Neural progenitor cell (in vitro differentiated cells): ENCODE results near the gene PEAK1. TPM values are rescaled to one million over a fixed set of nuclear protein-coding genes. Genes with fewer than 3 reads are reported as not detected.

Experiments used
- DNase-seq: peaks from one replicate; pipeline ENCODE4 v3.0.0-alpha.2; 2016; ENCODE audit warnings: low spot score
- H2AFZ ChIP-seq: fragments of 200-600 bp; sonication (generic); replicated peaks from 2 replicates; pipeline ENCODE4 v1.6.1; 2016; ENCODE audit warnings: antibody characterized with exemption
- H3F3A ChIP-seq: fragments of 200-600 bp; sonication (generic); 2 replicates; pipeline ENCODE4 v1.6.1; 2016; ENCODE audit warnings: antibody characterized with exemption, low read depth
- H3K27ac ChIP-seq: fragments of 200-600 bp; sonication (generic); 2 replicates; pipeline ENCODE4 v1.5.1; 2016; ENCODE audit warnings: mild to moderate bottlenecking
- H3K27me3 ChIP-seq: fragments of 200-600 bp; sonication (generic); 2 replicates; pipeline ENCODE4 v1.6.1; 2016; ENCODE audit warnings: mild to moderate bottlenecking, moderate library complexity
- H3K36me3 ChIP-seq: fragments of 200-600 bp; sonication (generic); 2 replicates; pipeline ENCODE4 v1.5.1; 2016
- H3K4me1 ChIP-seq: fragments of 200-600 bp; sonication (generic); 2 replicates; pipeline ENCODE4 v1.6.1; 2016; ENCODE audit warnings: mixed run types
- H3K4me2 ChIP-seq: fragments of 200-600 bp; sonication (generic); 2 replicates; pipeline ENCODE4 v1.6.1; 2016
- H3K4me3 ChIP-seq: fragments of 200-600 bp; sonication (generic); 2 replicates; pipeline ENCODE4 v1.5.1; 2016
- H3K79me2 ChIP-seq: fragments of 200-600 bp; sonication (generic); 2 replicates; pipeline ENCODE4 v1.6.1; 2016; ENCODE audit warnings: low read depth
- H3K9ac ChIP-seq: fragments of 200-600 bp; sonication (generic); 2 replicates; pipeline ENCODE4 v1.6.1; 2016
- H3K9me3 ChIP-seq: fragments of 200-600 bp; sonication (generic); 2 replicates; pipeline ENCODE4 v1.5.1; 2016; ENCODE audit warnings: low read depth
- H4K20me1 ChIP-seq: fragments of 200-600 bp; sonication (generic); 2 replicates; pipeline ENCODE4 v1.6.1; 2016; ENCODE audit warnings: low read depth
- H3K27ac Mint-ChIP-seq: 3 replicates; pipeline ENCODE4 v1.8.0; 2021; ENCODE audit warnings: mixed read lengths
- H3K27me3 Mint-ChIP-seq: 2 replicates; pipeline ENCODE4 v1.8.0; 2022; ENCODE audit warnings: low read depth, mild to moderate bottlenecking, inconsistent platforms, moderate library complexity, mixed read lengths; ENCODE audit not compliant: insufficient read depth
- H3K36me3 Mint-ChIP-seq: 3 replicates; pipeline ENCODE4 v1.8.0; 2021; ENCODE audit warnings: mixed read lengths
- H3K4me1 Mint-ChIP-seq: 3 replicates; pipeline ENCODE4 v1.8.0; 2021; ENCODE audit warnings: mixed read lengths
- H3K4me3 Mint-ChIP-seq: 3 replicates; pipeline ENCODE4 v1.8.0; 2021; ENCODE audit warnings: mild to moderate bottlenecking, moderate library complexity, mixed read lengths
- H3K9me3 Mint-ChIP-seq: 3 replicates; pipeline ENCODE4 v1.8.0; 2020; ENCODE audit warnings: mixed read lengths
- CTCF ChIP-seq: fragments of 200-600 bp; sonication (generic); IDR thresholded peaks from 2 replicates; pipeline ENCODE4 v1.5.1; 2017; ENCODE audit warnings: antibody characterized with exemption, mild to moderate bottlenecking
- EZH2 ChIP-seq: fragments of 200-600 bp; sonication (generic); IDR thresholded peaks from 2 replicates; pipeline ENCODE4 v1.6.1; 2017; ENCODE audit warnings: antibody characterized with exemption, mild to moderate bottlenecking, moderate library complexity
- EZH2phosphoT487 ChIP-seq: fragments of 200-600 bp; sonication (generic); IDR thresholded peaks from 2 replicates; pipeline ENCODE4 v1.6.1; 2017; ENCODE audit warnings: antibody characterized with exemption
- total RNA-seq: library from RNA; depleted of rRNA; stranded (reverse); fragments of >200 nt; gene quantifications from 2 replicates; pipeline ENCODE4 v1.2.3, GENCODE V29; 2015; ENCODE audit warnings: low replicate concordance

The PEAK1 gene
- total RNA-seq, 1 donor from 2014 or later, result 30.9 TPM

- H3K9me3 ChIP-seq, result no peaks in the 10 kb centered on the region
- H3K36me3 ChIP-seq, result no peaks in the 10 kb centered on the region
- no peak overlapping the region for H3K27ac ChIP-seq
- Mint-ChIP-seq H3K4me1 (peaks cover 5% of the 10 kb centered on the region), H3K27ac (no peak overlapping the region), H3K9me3 (no peaks in the 10 kb centered on the region), H3K27me3 (no peaks in the 10 kb centered on the region), H3K36me3 (peaks cover 3% of the 10 kb centered on the region), H3K4me3 (no peak overlapping the region)
- H3K4me3 ChIP-seq, result no peak overlapping the region
- H3K79me2 ChIP-seq, result no peaks in the 10 kb centered on the region
- peak; percentile 50 for DNase-seq
- TF ChIP-seq CTCF, result peak; percentile 40
- no peak for TF ChIP-seq EZH2
- no peak overlapping the region for H2AFZ ChIP-seq
- H3K4me1 ChIP-seq, result no peaks in the 10 kb centered on the region
- H3F3A ChIP-seq, result peaks cover 4% of the 10 kb centered on the region
- H4K20me1 ChIP-seq, result no peaks in the 10 kb centered on the region
- H3K9ac ChIP-seq, result no peak overlapping the region
- no peak overlapping the region for H3K4me2 ChIP-seq
- no peaks in the 10 kb centered on the region for H3K27me3 ChIP-seq
Observed at GRCh38 chr15:77112838-77113504, 306.9 kb downstream of the PEAK1 start.

- H3K27ac Mint-ChIP-seq, result no peak overlapping the region
Observed at GRCh38 chr15:77111789-77112188, 308.1 kb downstream of the PEAK1 start.

DNA sequence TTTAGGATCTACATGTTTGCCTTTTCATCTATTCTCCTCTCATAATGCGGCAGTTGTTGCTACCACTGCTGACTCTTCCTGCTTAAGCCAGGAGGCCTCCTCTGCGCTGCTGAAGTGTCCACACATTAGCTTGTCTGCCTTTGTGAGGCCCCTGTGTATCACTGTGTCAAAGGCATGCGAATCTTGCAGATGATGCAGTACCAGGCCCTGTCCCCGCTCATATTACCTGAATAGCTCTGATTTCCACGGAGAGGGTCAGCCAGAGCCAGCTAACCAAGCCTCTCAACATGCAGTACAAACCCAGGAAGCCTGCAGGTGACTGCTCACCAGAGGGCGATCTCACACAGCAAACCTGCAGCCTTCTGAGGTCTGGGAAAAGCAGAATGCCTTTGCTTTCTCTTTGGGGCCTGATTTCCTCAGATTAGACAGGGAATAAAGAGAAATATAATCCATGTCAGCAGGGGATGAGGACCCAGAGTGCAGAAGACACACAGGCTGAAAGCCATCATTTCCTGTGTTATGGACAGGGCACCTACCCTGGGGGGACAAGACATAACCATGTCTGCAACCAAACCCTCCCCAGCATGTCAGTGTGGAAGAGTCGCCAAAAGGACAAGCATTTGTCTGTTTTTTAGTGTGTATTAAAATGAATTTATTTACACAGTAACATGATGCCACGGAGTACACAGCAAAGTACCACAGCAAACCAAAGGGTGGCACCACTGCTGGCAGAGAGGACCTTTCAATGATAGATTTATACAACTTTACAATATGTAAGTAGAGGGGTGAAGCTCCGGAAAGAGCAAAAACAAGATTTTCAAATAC is 312.2 kb downstream of the PEAK1 start:
- Mint-ChIP-seq H3K9me3 (no peaks in the 10 kb centered on the region), H3K4me1 (peaks cover 21% of the 10 kb centered on the region), H3K36me3 (no peaks in the 10 kb centered on the region), H3K27ac (peak overlapping the region; percentile 50), H3K4me3 (no peak overlapping the region), H3K27me3 (peaks cover 5% of the 10 kb centered on the region)
- peak; percentile 83 for DNase-seq
- Histone ChIP-seq H3K36me3 (no peaks in the 10 kb centered on the region), H3K4me3 (no peak overlapping the region), H3K9ac (no peak overlapping the region), H2AFZ (no peak overlapping the region), H3K4me2 (no peak overlapping the region), H3K79me2 (no peaks in the 10 kb centered on the region), H4K20me1 (no peaks in the 10 kb centered on the region), H3K4me1 (no peaks in the 10 kb centered on the region), H3F3A (no peaks in the 10 kb centered on the region), H3K27me3 (no peaks in the 10 kb centered on the region), H3K9me3 (no peaks in the 10 kb centered on the region), H3K27ac (no peak overlapping the region)
- no peak for TF ChIP-seq EZH2phosphoT487
- TF ChIP-seq EZH2, result no peak
- TF ChIP-seq CTCF, result peak; percentile 85

More at GRCh38 chr15:77111789-77112188, 308.1 kb downstream of the PEAK1 start:
- H3K36me3 Mint-ChIP-seq, result peaks cover 3% of the 10 kb centered on the region
- no peaks in the 10 kb centered on the region for H4K20me1 ChIP-seq
- peaks cover 4% of the 10 kb centered on the region for H3F3A ChIP-seq
- no peak overlapping the region for H3K27ac ChIP-seq
- H3K4me1 ChIP-seq, result no peaks in the 10 kb centered on the region
- H3K27me3 Mint-ChIP-seq, result no peaks in the 10 kb centered on the region
- H3K79me2 ChIP-seq, result no peaks in the 10 kb centered on the region
- no peaks in the 10 kb centered on the region for H3K9me3 ChIP-seq
- H3K36me3 ChIP-seq, result no peaks in the 10 kb centered on the region
- no peak overlapping the region for H3K9ac ChIP-seq
- TF ChIP-seq EZH2, result no peak
- no peak for TF ChIP-seq EZH2phosphoT487
- TF ChIP-seq CTCF, result no peak
- H3K4me2 ChIP-seq, result no peak overlapping the region
- DNase-seq, result no peak
- no peak overlapping the region for H2AFZ ChIP-seq
- H3K27me3 ChIP-seq, result no peaks in the 10 kb centered on the region
- no peak overlapping the region for H3K4me3 ChIP-seq
- H3K4me1 Mint-ChIP-seq, result peaks cover 17% of the 10 kb centered on the region
- no peaks in the 10 kb centered on the region for H3K9me3 Mint-ChIP-seq
- no peak overlapping the region for H3K4me3 Mint-ChIP-seq
